Glutamatergic neuron (in vitro differentiated cells): ENCODE measurements around the gene CEP290. TPM values are rescaled to one million over a fixed set of nuclear protein-coding genes. Genes with fewer than 3 reads are reported as not detected.

Source experiments
- DNase-seq: peaks from one replicate; pipeline ENCODE4 v3.0.0; 2022
- H3K27ac Mint-ChIP-seq: one replicate; pipeline ENCODE4 v1.8.0; 2020; ENCODE audit warnings: mild to moderate bottlenecking, mixed read lengths, inconsistent platforms; ENCODE audit not compliant: unreplicated experiment
- H3K27me3 Mint-ChIP-seq: one replicate; pipeline ENCODE4 v1.8.0; 2020; ENCODE audit warnings: mild to moderate bottlenecking, moderate library complexity, mixed read lengths, inconsistent platforms; ENCODE audit not compliant: unreplicated experiment
- H3K36me3 Mint-ChIP-seq: one replicate; pipeline ENCODE4 v1.8.0; 2020; ENCODE audit warnings: mild to moderate bottlenecking, mixed read lengths, inconsistent platforms; ENCODE audit not compliant: unreplicated experiment
- H3K4me1 Mint-ChIP-seq: one replicate; pipeline ENCODE4 v1.8.0; 2020; ENCODE audit warnings: mild to moderate bottlenecking, low read depth, mixed read lengths, inconsistent platforms; ENCODE audit not compliant: unreplicated experiment
- H3K4me3 Mint-ChIP-seq: one replicate; pipeline ENCODE4 v1.8.0; 2020; ENCODE audit warnings: mild to moderate bottlenecking, mixed read lengths, inconsistent platforms; ENCODE audit not compliant: unreplicated experiment
- H3K9me3 Mint-ChIP-seq: one replicate; pipeline ENCODE4 v1.8.0; 2020; ENCODE audit warnings: mild to moderate bottlenecking, moderate library complexity, mixed read lengths, inconsistent platforms; ENCODE audit not compliant: unreplicated experiment
- CTCF ChIP-seq: fragments of 200-600 bp; sonication (generic); IDR thresholded peaks from one replicate; pipeline ENCODE4 v1.5.0; 2021; ENCODE audit not compliant: partially characterized antibody, unreplicated experiment
- total RNA-seq: library from RNA; stranded (reverse); fragmentation: NEBNext Ultra II Directional; extraction: Animal tissue kit (Norgen Biotek cat#: 25700); gene quantifications from one replicate; pipeline ENCODE4 v1.2.1, GENCODE V29; 2021; ENCODE audit not compliant: unreplicated experiment

CEP290 gene
- total RNA-seq, 1 donor from 2014 or later = 24.1 TPM

GRCh38 chr12:88184196-88184595 lies 42.3 kb upstream of the CEP290 start:
- H3K9me3 Mint-ChIP-seq = no peaks in the 10 kb centered on the region
- no peak overlapping the region for H3K4me3 Mint-ChIP-seq
- no peak for TF ChIP-seq CTCF
- no peak for DNase-seq
- H3K27ac Mint-ChIP-seq = no peak overlapping the region
- H3K36me3 Mint-ChIP-seq = peaks cover 5% of the 10 kb centered on the region
- H3K27me3 Mint-ChIP-seq = no peaks in the 10 kb centered on the region
- peaks cover 1% of the 10 kb centered on the region for H3K4me1 Mint-ChIP-seq

GRCh38 chr12:88182416-88182815 lies 40.5 kb upstream of the CEP290 start:
- Mint-ChIP-seq H3K4me3 (no peak overlapping the region), H3K4me1 (peaks cover 1% of the 10 kb centered on the region), H3K9me3 (no peaks in the 10 kb centered on the region), H3K36me3 (peaks cover 5% of the 10 kb centered on the region), H3K27ac (no peak overlapping the region), H3K27me3 (no peaks in the 10 kb centered on the region)
- TF ChIP-seq CTCF = no peak
- DNase-seq = no peak

- no peak overlapping the region for H3K4me3 Mint-ChIP-seq
- no peaks in the 10 kb centered on the region for H3K9me3 Mint-ChIP-seq
- no peak for TF ChIP-seq CTCF
- H3K27ac Mint-ChIP-seq = no peak overlapping the region
- peaks cover 1% of the 10 kb centered on the region for H3K4me1 Mint-ChIP-seq
- no peaks in the 10 kb centered on the region for H3K27me3 Mint-ChIP-seq
- peaks cover 5% of the 10 kb centered on the region for H3K36me3 Mint-ChIP-seq
- DNase-seq = no peak
Observed at GRCh38 chr12:88181881-88182280, 40.0 kb upstream of the CEP290 start.

- Mint-ChIP-seq H3K27ac (no peak overlapping the region), H3K4me3 (no peak overlapping the region), H3K27me3 (no peaks in the 10 kb centered on the region), H3K9me3 (no peaks in the 10 kb centered on the region), H3K36me3 (no peaks in the 10 kb centered on the region), H3K4me1 (peaks cover 1% of the 10 kb centered on the region)
- DNase-seq = no peak
- no peak for TF ChIP-seq CTCF
Observed at GRCh38 chr12:88179436-88180014, 37.6 kb upstream of the CEP290 start.

- no peak overlapping the region for H3K4me3 Mint-ChIP-seq
- no peak for TF ChIP-seq CTCF
- H3K36me3 Mint-ChIP-seq = no peaks in the 10 kb centered on the region
- no peak overlapping the region for H3K27ac Mint-ChIP-seq
- no peaks in the 10 kb centered on the region for H3K4me1 Mint-ChIP-seq
- H3K27me3 Mint-ChIP-seq = no peaks in the 10 kb centered on the region
- no peaks in the 10 kb centered on the region for H3K9me3 Mint-ChIP-seq
- no peak for DNase-seq
Observed at GRCh38 chr12:88175544-88175943, 33.7 kb upstream of the CEP290 start.
